Measurements from ENCODE around the gene PIGK.

DNA sequence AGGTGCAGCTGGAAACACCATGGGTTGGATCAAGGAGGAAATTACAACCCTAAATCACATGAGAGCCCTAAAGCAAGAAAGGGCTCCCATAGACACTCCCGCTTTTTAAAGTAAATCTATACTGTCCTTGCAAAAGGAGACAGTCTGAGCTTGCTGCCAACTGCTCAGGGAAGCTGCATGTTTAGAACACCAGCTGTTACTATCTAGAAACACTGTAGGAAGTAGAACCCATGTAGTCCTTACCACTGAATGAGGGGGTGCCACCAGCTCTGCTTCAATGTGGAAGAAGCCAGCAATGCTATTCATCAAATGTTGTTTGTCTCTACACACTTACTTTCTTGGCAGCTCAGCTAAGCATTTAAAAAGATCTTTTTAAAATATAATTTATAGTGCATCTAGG, 79.8 kb downstream of the PIGK start:
- TF ChIP-seq YY1 (IDR thresholded peaks at IDR 0.05; ENCODE audit: low read depth): no peak
- no peak for TF ChIP-seq CREB1 (IDR thresholded peaks at IDR 0.05; ENCODE audit: low read depth)
- TF ChIP-seq, protein P1, sequence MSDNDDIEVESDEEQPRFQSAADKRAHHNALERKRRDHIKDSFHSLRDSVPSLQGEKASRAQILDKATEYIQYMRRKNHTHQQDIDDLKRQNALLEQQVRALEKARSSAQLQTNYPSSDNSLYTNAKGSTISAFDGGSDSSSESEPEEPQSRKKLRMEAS (IDR thresholded peaks at IDR 0.05): no peak
- no peak for TF ChIP-seq TAF1 (IDR thresholded peaks at IDR 0.05; ENCODE audit: low read depth)
- no peak for TF ChIP-seq EGR1 (IDR thresholded peaks at IDR 0.05)
- TF ChIP-seq, protein P2, sequence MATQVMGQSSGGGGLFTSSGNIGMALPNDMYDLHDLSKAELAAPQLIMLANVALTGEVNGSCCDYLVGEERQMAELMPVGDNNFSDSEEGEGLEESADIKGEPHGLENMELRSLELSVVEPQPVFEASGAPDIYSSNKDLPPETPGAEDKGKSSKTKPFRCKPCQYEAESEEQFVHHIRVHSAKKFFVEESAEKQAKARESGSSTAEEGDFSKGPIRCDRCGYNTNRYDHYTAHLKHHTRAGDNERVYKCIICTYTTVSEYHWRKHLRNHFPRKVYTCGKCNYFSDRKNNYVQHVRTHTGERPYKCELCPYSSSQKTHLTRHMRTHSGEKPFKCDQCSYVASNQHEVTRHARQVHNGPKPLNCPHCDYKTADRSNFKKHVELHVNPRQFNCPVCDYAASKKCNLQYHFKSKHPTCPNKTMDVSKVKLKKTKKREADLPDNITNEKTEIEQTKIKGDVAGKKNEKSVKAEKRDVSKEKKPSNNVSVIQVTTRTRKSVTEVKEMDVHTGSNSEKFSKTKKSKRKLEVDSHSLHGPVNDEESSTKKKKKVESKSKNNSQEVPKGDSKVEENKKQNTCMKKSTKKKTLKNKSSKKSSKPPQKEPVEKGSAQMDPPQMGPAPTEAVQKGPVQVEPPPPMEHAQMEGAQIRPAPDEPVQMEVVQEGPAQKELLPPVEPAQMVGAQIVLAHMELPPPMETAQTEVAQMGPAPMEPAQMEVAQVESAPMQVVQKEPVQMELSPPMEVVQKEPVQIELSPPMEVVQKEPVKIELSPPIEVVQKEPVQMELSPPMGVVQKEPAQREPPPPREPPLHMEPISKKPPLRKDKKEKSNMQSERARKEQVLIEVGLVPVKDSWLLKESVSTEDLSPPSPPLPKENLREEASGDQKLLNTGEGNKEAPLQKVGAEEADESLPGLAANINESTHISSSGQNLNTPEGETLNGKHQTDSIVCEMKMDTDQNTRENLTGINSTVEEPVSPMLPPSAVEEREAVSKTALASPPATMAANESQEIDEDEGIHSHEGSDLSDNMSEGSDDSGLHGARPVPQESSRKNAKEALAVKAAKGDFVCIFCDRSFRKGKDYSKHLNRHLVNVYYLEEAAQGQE (IDR thresholded peaks at IDR 0.05; ENCODE audit: low read depth): no peak
- TF ChIP-seq EP300 (IDR thresholded peaks at IDR 0.05; ENCODE audit: borderline replicate concordance): no peak
- TF ChIP-seq TCF12 (IDR thresholded peaks at IDR 0.05; ENCODE audit: low read depth): no peak
- no peak for TF ChIP-seq CEBPB (IDR thresholded peaks at IDR 0.05)
- no peak for TF ChIP-seq RAD21 (IDR thresholded peaks at IDR 0.05; ENCODE audit: low read depth)
- TF ChIP-seq FOXM1 (IDR thresholded peaks at IDR 0.05; ENCODE audit: borderline replicate concordance, low read depth): no peak
- no peak for TF ChIP-seq NFIC (IDR thresholded peaks at IDR 0.05)
- no peak for TF ChIP-seq TEAD4 (IDR thresholded peaks at IDR 0.05)
- TF ChIP-seq, protein P3, sequence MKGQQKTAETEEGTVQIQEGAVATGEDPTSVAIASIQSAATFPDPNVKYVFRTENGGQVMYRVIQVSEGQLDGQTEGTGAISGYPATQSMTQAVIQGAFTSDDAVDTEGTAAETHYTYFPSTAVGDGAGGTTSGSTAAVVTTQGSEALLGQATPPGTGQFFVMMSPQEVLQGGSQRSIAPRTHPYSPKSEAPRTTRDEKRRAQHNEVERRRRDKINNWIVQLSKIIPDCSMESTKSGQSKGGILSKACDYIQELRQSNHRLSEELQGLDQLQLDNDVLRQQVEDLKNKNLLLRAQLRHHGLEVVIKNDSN (IDR thresholded peaks at IDR 0.05): no peak
